ACC112 (cell line): ENCODE measurements around the gene GLT1D1.

Source experiments
- H2AFZ ChIP-seq: fragments of 200-600 bp; sonication (generic); one replicate; pipeline ENCODE4 v1.6.0; 2017; ENCODE audit warnings: antibody characterized with exemption, low read length; ENCODE audit not compliant: unreplicated experiment
- H3K27ac ChIP-seq: fragments of 200-600 bp; sonication (generic); 2 replicates; pipeline ENCODE4 v1.5.1; 2014; ENCODE audit warnings: low read depth, mild to moderate bottlenecking, antibody characterized with exemption, low read length, moderate library complexity
- H3K27me3 ChIP-seq: fragments of 200-600 bp; sonication (generic); 2 replicates; pipeline ENCODE4 v1.6.1; 2014; ENCODE audit warnings: mild to moderate bottlenecking, antibody characterized with exemption, low read length, moderate library complexity, mixed read lengths; ENCODE audit not compliant: insufficient read depth
- H3K36me3 ChIP-seq: fragments of 200-600 bp; sonication (generic); 2 replicates; pipeline ENCODE4 v1.6.1; 2016; ENCODE audit warnings: mild to moderate bottlenecking, antibody characterized with exemption, low read length, moderate library complexity, mixed read lengths; ENCODE audit not compliant: insufficient read depth
- H3K4me1 ChIP-seq: fragments of 200-600 bp; sonication (generic); one replicate; pipeline ENCODE4 v1.6.1; 2016; ENCODE audit warnings: low read length, mixed read lengths; ENCODE audit not compliant: insufficient read depth, unreplicated experiment, control insufficient read depth
- H3K4me3 ChIP-seq: fragments of 200-600 bp; sonication (generic); 2 replicates; pipeline ENCODE4 v1.5.1; 2014; ENCODE audit warnings: mild to moderate bottlenecking, low read depth, low read length
- H3K79me2 ChIP-seq: fragments of 200-600 bp; sonication (generic); one replicate; pipeline ENCODE4 v1.6.0; 2016; ENCODE audit warnings: low read length; ENCODE audit not compliant: control insufficient read depth, unreplicated experiment, insufficient read depth

Gene GLT1D1

GRCh38 chr12:128914908-128915563, 61.8 kb downstream of the GLT1D1 start:
- Histone ChIP-seq H3K4me3 (no peak overlapping the region), H3K27me3 (no peaks in the 10 kb centered on the region), H3K79me2 (no peaks in the 10 kb centered on the region), H2AFZ (no peak overlapping the region), H3K36me3 (no peaks in the 10 kb centered on the region), H3K4me1 (no peaks in the 10 kb centered on the region), H3K27ac (no peak overlapping the region)

- Histone ChIP-seq H3K27ac (no peak overlapping the region), H3K4me1 (no peaks in the 10 kb centered on the region), H3K27me3 (no peaks in the 10 kb centered on the region), H2AFZ (no peak overlapping the region), H3K36me3 (no peaks in the 10 kb centered on the region), H3K4me3 (no peak overlapping the region), H3K79me2 (no peaks in the 10 kb centered on the region)
Measured at GRCh38 chr12:128916425-128916824, 63.1 kb downstream of the GLT1D1 start.

GRCh38 chr12:128918481-128919260, 65.4 kb downstream of the GLT1D1 start:
- Histone ChIP-seq H3K36me3 (no peaks in the 10 kb centered on the region), H3K4me3 (no peak overlapping the region), H2AFZ (no peak overlapping the region), H3K4me1 (no peaks in the 10 kb centered on the region), H3K79me2 (no peaks in the 10 kb centered on the region), H3K27me3 (no peaks in the 10 kb centered on the region), H3K27ac (no peak overlapping the region)

GRCh38 chr12:128920468-128920867, 67.2 kb downstream of the GLT1D1 start:
- Histone ChIP-seq H3K27ac (no peak overlapping the region), H3K4me1 (no peaks in the 10 kb centered on the region), H3K4me3 (no peak overlapping the region), H3K27me3 (no peaks in the 10 kb centered on the region), H3K79me2 (no peaks in the 10 kb centered on the region), H3K36me3 (no peaks in the 10 kb centered on the region), H2AFZ (no peak overlapping the region)

- Histone ChIP-seq H3K27ac (no peak overlapping the region), H2AFZ (no peak overlapping the region), H3K27me3 (no peaks in the 10 kb centered on the region), H3K79me2 (no peaks in the 10 kb centered on the region), H3K36me3 (no peaks in the 10 kb centered on the region), H3K4me1 (no peaks in the 10 kb centered on the region), H3K4me3 (no peak overlapping the region)
Measured at GRCh38 chr12:128928361-128928760, 75.1 kb downstream of the GLT1D1 start.

- no peaks in the 10 kb centered on the region for H3K27me3 ChIP-seq
- H3K79me2 ChIP-seq = no peaks in the 10 kb centered on the region
- no peaks in the 10 kb centered on the region for H3K36me3 ChIP-seq
- no peak overlapping the region for H3K4me3 ChIP-seq
- H3K27ac ChIP-seq = no peak overlapping the region
- H2AFZ ChIP-seq = no peak overlapping the region
- no peaks in the 10 kb centered on the region for H3K4me1 ChIP-seq
Measured at GRCh38 chr12:128929057-128929456, 75.8 kb downstream of the GLT1D1 start.

- Histone ChIP-seq H3K4me3 (no peak overlapping the region), H3K36me3 (no peaks in the 10 kb centered on the region), H3K27me3 (no peaks in the 10 kb centered on the region), H3K79me2 (no peaks in the 10 kb centered on the region), H2AFZ (no peak overlapping the region), H3K4me1 (no peaks in the 10 kb centered on the region), H3K27ac (no peak overlapping the region)
Measured at GRCh38 chr12:128930606-128931005, 77.3 kb downstream of the GLT1D1 start.

GRCh38 chr12:128932521-128932920, 79.2 kb downstream of the GLT1D1 start:
- no peaks in the 10 kb centered on the region for H3K79me2 ChIP-seq
- no peak overlapping the region for H3K27ac ChIP-seq
- H3K36me3 ChIP-seq = no peaks in the 10 kb centered on the region
- H2AFZ ChIP-seq = no peak overlapping the region
- no peak overlapping the region for H3K4me3 ChIP-seq
- H3K4me1 ChIP-seq = no peaks in the 10 kb centered on the region
- no peaks in the 10 kb centered on the region for H3K27me3 ChIP-seq

- Histone ChIP-seq H3K4me1 (no peaks in the 10 kb centered on the region), H3K27ac (no peak overlapping the region), H3K27me3 (no peaks in the 10 kb centered on the region), H3K79me2 (no peaks in the 10 kb centered on the region), H2AFZ (no peak overlapping the region), H3K4me3 (no peak overlapping the region), H3K36me3 (no peaks in the 10 kb centered on the region)
Measured at GRCh38 chr12:128933039-128933438, 79.8 kb downstream of the GLT1D1 start.

GRCh38 chr12:128933926-128934325, 80.6 kb downstream of the GLT1D1 start:
- Histone ChIP-seq H3K27me3 (no peaks in the 10 kb centered on the region), H3K27ac (no peak overlapping the region), H3K36me3 (no peaks in the 10 kb centered on the region)

GRCh38 chr12:128938886-128939285, 85.6 kb downstream of the GLT1D1 start:
- no peaks in the 10 kb centered on the region for H3K27me3 ChIP-seq
- H2AFZ ChIP-seq = no peak overlapping the region
- H3K27ac ChIP-seq = no peak overlapping the region
- no peaks in the 10 kb centered on the region for H3K4me1 ChIP-seq
- H3K4me3 ChIP-seq = no peak overlapping the region
- no peaks in the 10 kb centered on the region for H3K36me3 ChIP-seq
- no peaks in the 10 kb centered on the region for H3K79me2 ChIP-seq

More at GRCh38 chr12:128933926-128934325, 80.6 kb downstream of the GLT1D1 start:
- H2AFZ ChIP-seq = no peak overlapping the region
- no peak overlapping the region for H3K4me3 ChIP-seq
- no peaks in the 10 kb centered on the region for H3K4me1 ChIP-seq
- no peaks in the 10 kb centered on the region for H3K79me2 ChIP-seq
